ENCODE results near the gene RBP4. TPM values are rescaled to one million over a fixed set of nuclear protein-coding genes. Genes with fewer than 3 reads are reported as not detected.

The RBP4 gene
- total and polyA plus RNA-seq, 9 of the 15 experiments (the other 6 are each of a cell fraction or from before 2014, with no cell fraction given), result 0.91 TPM; not detected in 8

DNA sequence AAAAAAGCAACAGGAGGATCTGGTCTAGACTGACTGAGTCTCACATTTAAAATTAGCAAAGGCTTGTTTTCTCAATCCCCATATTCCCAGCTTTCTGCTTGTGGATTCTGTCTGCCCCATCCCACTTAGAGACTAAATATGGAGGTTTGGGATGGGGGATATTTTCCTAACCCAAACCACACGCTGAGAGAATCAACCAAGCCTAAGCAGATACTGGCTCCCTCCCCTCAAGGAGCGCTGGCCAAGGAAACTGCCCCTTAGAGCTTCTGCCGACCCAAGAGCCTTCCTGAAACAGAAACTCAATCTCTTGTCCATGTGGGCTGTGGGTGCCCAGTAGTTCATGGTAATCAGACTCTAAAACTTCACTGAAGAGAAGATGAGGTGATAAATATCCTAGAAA is 30.7 kb downstream of the RBP4 start:
- Histone ChIP-seq H3K4me3 (no peak overlapping the region), H3K27me3 (ENCODE audit: control insufficient read depth in 2 of 2, insufficient read depth in 2 of 2, low read length in 2 of 2) (peaks cover 9 to 49% of the 10 kb centered on the region in 2 experiments; a peak in 4 of 5 replicates), H3K79me2 (ENCODE audit: control insufficient read depth, insufficient read depth, low read length) (no peaks in the 10 kb centered on the region), H3K36me3 (ENCODE audit: control insufficient read depth, insufficient read depth, low read length) (no peaks in the 10 kb centered on the region), H3K27ac (ENCODE audit: extremely low read depth, low read depth, low read length) (no peak overlapping the region), H3K4me1 (replicated peaks in 1 of 2; ENCODE audit: control insufficient read depth in 2 of 2, insufficient read depth in 2 of 2, low read length in 2 of 2) (peaks cover 0 to 7% of the 10 kb centered on the region in 2 experiments; a peak in 2 of 5 replicates), H3K9me1 (ENCODE audit: control insufficient read depth, insufficient read depth, low read length) (no peaks in the 10 kb centered on the region), H3K4me2 (ENCODE audit: insufficient read depth, low read length) (no peak overlapping the region), H2AFZ (ENCODE audit: low read depth, low read length) (no peak overlapping the region), H4K20me1 (replicated peaks; ENCODE audit: control insufficient read depth, insufficient read depth, low read length) (no peaks in the 10 kb centered on the region), H3K9ac (ENCODE audit: insufficient read depth in 1 of 2, low read depth in 2 of 2, low read length in 2 of 2) (no peak overlapping the region), H3K9me3 (replicated peaks; ENCODE audit: control insufficient read depth, insufficient read depth, low read depth, low read length) (no peaks in the 10 kb centered on the region)
- ChIA-PET CTCF (ENCODE audit: low intra/inter-chr PET ratio) (no interaction called here), POLR2A (no interaction called here)
- DNase-seq (ENCODE audit: extremely low read depth in 1 of 4, low spot score in 3 of 4), result no peak
- TF ChIP-seq, protein P1, sequence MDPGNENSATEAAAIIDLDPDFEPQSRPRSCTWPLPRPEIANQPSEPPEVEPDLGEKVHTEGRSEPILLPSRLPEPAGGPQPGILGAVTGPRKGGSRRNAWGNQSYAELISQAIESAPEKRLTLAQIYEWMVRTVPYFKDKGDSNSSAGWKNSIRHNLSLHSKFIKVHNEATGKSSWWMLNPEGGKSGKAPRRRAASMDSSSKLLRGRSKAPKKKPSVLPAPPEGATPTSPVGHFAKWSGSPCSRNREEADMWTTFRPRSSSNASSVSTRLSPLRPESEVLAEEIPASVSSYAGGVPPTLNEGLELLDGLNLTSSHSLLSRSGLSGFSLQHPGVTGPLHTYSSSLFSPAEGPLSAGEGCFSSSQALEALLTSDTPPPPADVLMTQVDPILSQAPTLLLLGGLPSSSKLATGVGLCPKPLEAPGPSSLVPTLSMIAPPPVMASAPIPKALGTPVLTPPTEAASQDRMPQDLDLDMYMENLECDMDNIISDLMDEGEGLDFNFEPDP (CRISPR knock-in tag; IDR thresholded peaks at IDR 0.05), result no peak
- TF ChIP-seq ZNF444 (CRISPR knock-in tag; IDR thresholded peaks at IDR 0.05), result no peak
- TF ChIP-seq NR2F6 (CRISPR knock-in tag; IDR thresholded peaks at IDR 0.05), result no peak
- TF ChIP-seq NFRKB (IDR thresholded peaks at IDR 0.05; ENCODE audit: low read depth), result no peak
- TF ChIP-seq MCM7 (IDR thresholded peaks at IDR 0.05), result no peak
- TF ChIP-seq CBFA2T2 (conservative IDR thresholded peaks at IDR 0.05), result no peak
- TF ChIP-seq ILF3 (IDR thresholded peaks at IDR 0.05; ENCODE audit: borderline replicate concordance), result no peak
- TF ChIP-seq, protein P2, sequence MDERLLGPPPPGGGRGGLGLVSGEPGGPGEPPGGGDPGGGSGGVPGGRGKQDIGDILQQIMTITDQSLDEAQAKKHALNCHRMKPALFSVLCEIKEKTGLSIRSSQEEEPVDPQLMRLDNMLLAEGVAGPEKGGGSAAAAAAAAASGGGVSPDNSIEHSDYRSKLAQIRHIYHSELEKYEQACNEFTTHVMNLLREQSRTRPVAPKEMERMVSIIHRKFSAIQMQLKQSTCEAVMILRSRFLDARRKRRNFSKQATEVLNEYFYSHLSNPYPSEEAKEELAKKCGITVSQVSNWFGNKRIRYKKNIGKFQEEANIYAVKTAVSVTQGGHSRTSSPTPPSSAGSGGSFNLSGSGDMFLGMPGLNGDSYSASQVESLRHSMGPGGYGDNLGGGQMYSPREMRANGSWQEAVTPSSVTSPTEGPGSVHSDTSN (CRISPR knock-in tag; IDR thresholded peaks at IDR 0.05; ENCODE audit: low read depth), result no peak
- TF ChIP-seq, protein P2 (tag; conservative IDR thresholded peaks at IDR 0.05; ENCODE audit: low read depth), result no peak
- TF ChIP-seq, protein P3, sequence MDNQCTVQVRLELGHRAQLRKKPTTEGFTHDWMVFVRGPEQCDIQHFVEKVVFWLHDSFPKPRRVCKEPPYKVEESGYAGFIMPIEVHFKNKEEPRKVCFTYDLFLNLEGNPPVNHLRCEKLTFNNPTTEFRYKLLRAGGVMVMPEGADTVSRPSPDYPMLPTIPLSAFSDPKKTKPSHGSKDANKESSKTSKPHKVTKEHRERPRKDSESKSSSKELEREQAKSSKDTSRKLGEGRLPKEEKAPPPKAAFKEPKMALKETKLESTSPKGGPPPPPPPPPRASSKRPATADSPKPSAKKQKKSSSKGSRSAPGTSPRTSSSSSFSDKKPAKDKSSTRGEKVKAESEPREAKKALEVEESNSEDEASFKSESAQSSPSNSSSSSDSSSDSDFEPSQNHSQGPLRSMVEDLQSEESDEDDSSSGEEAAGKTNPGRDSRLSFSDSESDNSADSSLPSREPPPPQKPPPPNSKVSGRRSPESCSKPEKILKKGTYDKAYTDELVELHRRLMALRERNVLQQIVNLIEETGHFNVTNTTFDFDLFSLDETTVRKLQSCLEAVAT (IDR thresholded peaks at IDR 0.05), result no peak
- TF ChIP-seq ZC3H11A (IDR thresholded peaks at IDR 0.05; ENCODE audit: low read depth, low read length), result no peak
- TF ChIP-seq ZZZ3 (IDR thresholded peaks at IDR 0.05), result no peak
- no peak for TF ChIP-seq TEAD4 (IDR thresholded peaks at IDR 0.05; ENCODE audit: low read length)
- no peak for TF ChIP-seq TEAD4 (CRISPR knock-in tag; IDR thresholded peaks at IDR 0.05; ENCODE audit: borderline replicate concordance)
- TF ChIP-seq, protein P4, sequence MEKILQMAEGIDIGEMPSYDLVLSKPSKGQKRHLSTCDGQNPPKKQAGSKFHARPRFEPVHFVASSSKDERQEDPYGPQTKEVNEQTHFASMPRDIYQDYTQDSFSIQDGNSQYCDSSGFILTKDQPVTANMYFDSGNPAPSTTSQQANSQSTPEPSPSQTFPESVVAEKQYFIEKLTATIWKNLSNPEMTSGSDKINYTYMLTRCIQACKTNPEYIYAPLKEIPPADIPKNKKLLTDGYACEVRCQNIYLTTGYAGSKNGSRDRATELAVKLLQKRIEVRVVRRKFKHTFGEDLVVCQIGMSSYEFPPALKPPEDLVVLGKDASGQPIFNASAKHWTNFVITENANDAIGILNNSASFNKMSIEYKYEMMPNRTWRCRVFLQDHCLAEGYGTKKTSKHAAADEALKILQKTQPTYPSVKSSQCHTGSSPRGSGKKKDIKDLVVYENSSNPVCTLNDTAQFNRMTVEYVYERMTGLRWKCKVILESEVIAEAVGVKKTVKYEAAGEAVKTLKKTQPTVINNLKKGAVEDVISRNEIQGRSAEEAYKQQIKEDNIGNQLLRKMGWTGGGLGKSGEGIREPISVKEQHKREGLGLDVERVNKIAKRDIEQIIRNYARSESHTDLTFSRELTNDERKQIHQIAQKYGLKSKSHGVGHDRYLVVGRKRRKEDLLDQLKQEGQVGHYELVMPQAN (IDR thresholded peaks at IDR 0.05; ENCODE audit: borderline replicate concordance), result no peak
- TF ChIP-seq RBM14 (IDR thresholded peaks at IDR 0.05; ENCODE audit: borderline replicate concordance, insufficient read depth, low read depth, low read length), result no peak
- no peak for TF ChIP-seq ZNF778 (CRISPR knock-in tag; IDR thresholded peaks at IDR 0.05)
- BruUV-seq (replicated peaks), result no TSS peak
- no peak for FAIRE-seq
- in situ Hi-C loops (cut with MboI), result no loop called here
- intact Hi-C loops (cut with micrococcal nuclease), result no loop called here
- no peak for ATAC-seq
- 0% methylated on average over 3 of the region's 3 CpGs for WGBS (ENCODE audit: insufficient coverage, low coverage, missing lambda C conversion rate)
